PC-3 (cell line): Measurements from ENCODE around the gene RHOB.

Experiments used
- EZH2phosphoT487 ChIP-seq: fragments of 300-600 bp; sonication (generic); IDR thresholded peaks from 2 replicates; pipeline ENCODE4 v1.6.1; 2018; ENCODE audit warnings: mild to moderate bottlenecking, antibody characterized with exemption, low read length, borderline replicate concordance
- TF ChIP-seq, protein P1 (sequence below): fragments of 300-600 bp; sonication (generic); conservative IDR thresholded peaks from 2 replicates; pipeline ENCODE4 v1.5.1; 2017; ENCODE audit warnings: antibody characterized with exemption, low read depth, mild to moderate bottlenecking, low read length

DNA sequence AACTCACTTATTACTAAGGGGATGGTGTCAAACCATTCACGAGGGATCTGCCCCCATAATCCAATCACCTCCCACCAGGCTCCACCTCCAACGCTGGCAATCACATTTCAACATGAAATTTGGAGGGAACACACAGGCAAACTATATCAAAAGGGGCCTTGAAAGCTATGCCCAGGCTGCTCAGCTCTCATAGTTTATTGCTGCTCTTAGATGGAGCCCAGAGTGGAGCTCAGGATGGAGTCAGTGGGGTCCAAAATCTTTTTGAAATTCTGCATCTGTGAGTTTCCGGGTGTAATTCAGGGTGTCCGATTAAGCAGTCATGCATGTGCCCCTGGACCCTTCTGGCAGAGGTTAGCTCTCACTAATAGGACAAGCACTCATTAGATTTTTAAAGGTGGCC lies 24.3 kb downstream of the RHOB start:
- TF ChIP-seq, protein P1, sequence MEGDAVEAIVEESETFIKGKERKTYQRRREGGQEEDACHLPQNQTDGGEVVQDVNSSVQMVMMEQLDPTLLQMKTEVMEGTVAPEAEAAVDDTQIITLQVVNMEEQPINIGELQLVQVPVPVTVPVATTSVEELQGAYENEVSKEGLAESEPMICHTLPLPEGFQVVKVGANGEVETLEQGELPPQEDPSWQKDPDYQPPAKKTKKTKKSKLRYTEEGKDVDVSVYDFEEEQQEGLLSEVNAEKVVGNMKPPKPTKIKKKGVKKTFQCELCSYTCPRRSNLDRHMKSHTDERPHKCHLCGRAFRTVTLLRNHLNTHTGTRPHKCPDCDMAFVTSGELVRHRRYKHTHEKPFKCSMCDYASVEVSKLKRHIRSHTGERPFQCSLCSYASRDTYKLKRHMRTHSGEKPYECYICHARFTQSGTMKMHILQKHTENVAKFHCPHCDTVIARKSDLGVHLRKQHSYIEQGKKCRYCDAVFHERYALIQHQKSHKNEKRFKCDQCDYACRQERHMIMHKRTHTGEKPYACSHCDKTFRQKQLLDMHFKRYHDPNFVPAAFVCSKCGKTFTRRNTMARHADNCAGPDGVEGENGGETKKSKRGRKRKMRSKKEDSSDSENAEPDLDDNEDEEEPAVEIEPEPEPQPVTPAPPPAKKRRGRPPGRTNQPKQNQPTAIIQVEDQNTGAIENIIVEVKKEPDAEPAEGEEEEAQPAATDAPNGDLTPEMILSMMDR, result no peak
- TF ChIP-seq EZH2phosphoT487, result no peak
